Right lobe of liver (tissue), 6 donors: Measurements from ENCODE around the gene MTRFR. TPM values are rescaled to one million over a fixed set of nuclear protein-coding genes. Genes with fewer than 3 reads are reported as not detected.

Source experiments
- ATAC-seq, 4 donors: fragments of 200-7000 bp; cut with Tn5 transposase; one replicate each; pipeline ENCODE4 v1.9.1; 2020; ENCODE audit warnings: mild to moderate bottlenecking in 4 of 4, moderate library complexity in 4 of 4
- DNase-seq, 3 donors: peaks; one replicate each; pipeline ENCODE4 v3.0.0-alpha.2; 2020
- H3K27ac ChIP-seq, 3 donors: fragments of 200-600 bp; one replicate each; pipeline ENCODE4 v1.8.0; 2022
- H3K27me3 ChIP-seq, 2 donors: fragments of 200-600 bp; one replicate each; pipeline ENCODE4 v1.8.0; 2022
- H3K36me3 ChIP-seq, 4 donors: fragments of 200-600 bp; sonication (generic) in 1 of 4; one replicate each; pipeline versions ENCODE4 v1.5.1 to v1.8.0; 2017 to 2022; ENCODE audit warnings: control low read depth in 1 of 4
- H3K4me1 ChIP-seq, 4 donors: fragments of 200-600 bp; sonication (generic) in 1 of 4; one replicate each; pipeline versions ENCODE4 v1.5.1 to v1.8.0; 2017 to 2022; ENCODE audit warnings: control low read depth in 1 of 4
- H3K4me3 ChIP-seq, 3 donors: fragments of 200-600 bp; one replicate each; pipeline ENCODE4 v1.8.0; 2022
- H3K9me3 ChIP-seq, 4 donors: fragments of 200-600 bp; sonication (generic) in 1 of 4; one replicate each; pipeline versions ENCODE4 v1.5.1 to v1.8.0; 2017 to 2022; ENCODE audit warnings: control low read depth in 1 of 4
- CTCF ChIP-seq, 4 donors: fragments of 200-600 bp in 3 of 4; fragments of 450-650 bp in 1 of 4; IDR thresholded peaks; one replicate each; pipeline versions ENCODE4 v1.5.1 to v1.8.0; 2016 to 2022; ENCODE audit warnings: antibody characterized with exemption in 4 of 4, mild to moderate bottlenecking in 2 of 4
- POLR2A ChIP-seq: fragments of 450-650 bp; IDR thresholded peaks from one replicate; pipeline ENCODE4 v1.6.1; 2017; ENCODE audit warnings: antibody characterized with exemption, mild to moderate bottlenecking
- WGBS: methylation state at CpG from one replicate; pipeline ENCODE4 v1.1.6; 2018; ENCODE audit warnings: low coverage, low lambda C conversion rate; ENCODE audit not compliant: insufficient coverage; ENCODE audit errors: missing lambda C conversion rate; 5-methylcytosine and 5-hydroxymethylcytosine counted together
- intact Hi-C, 2 donors: fragments of 100-400 bp; cut with DNase I; formaldehyde crosslinking; loops; one replicate each; pipeline versions ENCODE4 v1.11.2 to v1.14.1; 2022
- total RNA-seq, 6 experiments: library from RNA; depleted of rRNA in 2 of 6; stranded (reverse); fragments of >200 nt in 2 of 6; fragmentation: NEBNext Ultra II Directional in 3 of 6; extraction: Animal tissue kit (Norgen Biotek cat#: 25700) in 3 of 6; gene quantifications; one replicate each; pipeline versions ENCODE4 v1.1.0 to v1.2.4, GENCODE V29; 2016 to 2023
- donor health status: DM: no; HTN: yes; CAD: no.
- donor health status: DM: no; HTN: no; CAD: no.
- donor health status: DM: no; HTN: no; CAD: no.
- donor health status: DM: no; HTN: yes; CAD: no.
- donor health status: DM: no; HTN: yes; CAD: no.

The MTRFR gene
- total RNA-seq, 6 experiments from 2014 or later: 6.5 to 8.6 (median 7.4) TPM

GRCh38 chr12:123282111-123282510 lies 48.9 kb downstream of the MTRFR start:
- 95% methylated on average over 7 of the region's 10 CpGs for WGBS

GRCh38 chr12:123283461-123283860 lies 50.2 kb downstream of the MTRFR start:
- TF ChIP-seq CTCF (IDR thresholded peaks at IDR 0.05) (no peak), POLR2A (no peak)
- H3K4me1 ChIP-seq: no peaks in the 10 kb centered on the region
- no peak overlapping the region for H3K27ac ChIP-seq
- no peaks in the 10 kb centered on the region for H3K27me3 ChIP-seq
- ATAC-seq (no peak), DNase-seq (no peak)
- WGBS: 96% methylated on average over 3 of the region's 8 CpGs
- no peaks in the 10 kb centered on the region for H3K36me3 ChIP-seq
- H3K9me3 ChIP-seq: no peaks in the 10 kb centered on the region
- H3K4me3 ChIP-seq: no peak overlapping the region
- intact Hi-C loops: no loop called here

More at GRCh38 chr12:123282111-123282510, 48.9 kb downstream of the MTRFR start:
- Histone ChIP-seq H3K27ac (no peak overlapping the region), H3K4me3 (no peak overlapping the region), H3K36me3 (no peaks in the 10 kb centered on the region), H3K4me1 (no peaks in the 10 kb centered on the region), H3K27me3 (no peaks in the 10 kb centered on the region), H3K9me3 (no peaks in the 10 kb centered on the region)
- TF ChIP-seq POLR2A (no peak), CTCF (IDR thresholded peaks at IDR 0.05) (no peak)
- intact Hi-C loops: no loop called here
- ATAC-seq: no peak
- DNase-seq: no peak

GRCh38 chr12:123284669-123285068 lies 51.4 kb downstream of the MTRFR start:
- DNase-seq: no peak
- Histone ChIP-seq H3K9me3 (no peaks in the 10 kb centered on the region), H3K4me1 (no peaks in the 10 kb centered on the region), H3K27ac (no peak overlapping the region), H3K36me3 (peaks cover 0 to 8% (median under 1%) of the 10 kb centered on the region in 4 donors), H3K4me3 (no peak overlapping the region), H3K27me3 (no peaks in the 10 kb centered on the region)
- intact Hi-C loops: no loop called here
- 96% methylated on average over 4 of the region's 4 CpGs for WGBS
- ATAC-seq: no peak
- TF ChIP-seq CTCF (IDR thresholded peaks at IDR 0.05) (no peak), POLR2A (no peak)

GRCh38 chr12:123286652-123287373 lies 53.6 kb downstream of the MTRFR start:
- H3K36me3 ChIP-seq: peaks cover 0 to 13% (median 5%) of the 10 kb centered on the region in 4 donors
- no peak overlapping the region for H3K27ac ChIP-seq
- no peak for TF ChIP-seq POLR2A
- DNase-seq (no peak), ATAC-seq (peak in 1 of 4 donors; percentile 10)
- H3K9me3 ChIP-seq: no peaks in the 10 kb centered on the region
- no peak overlapping the region for H3K4me3 ChIP-seq
- no peaks in the 10 kb centered on the region for H3K27me3 ChIP-seq
- no peaks in the 10 kb centered on the region for H3K4me1 ChIP-seq
- intact Hi-C loops: no loop called here
- WGBS: 80% methylated on average over 9 of the region's 9 CpGs

GRCh38 chr12:123288751-123289346 lies 55.6 kb downstream of the MTRFR start:
- intact Hi-C loops: no loop called here
- H3K36me3 ChIP-seq: peaks cover 0 to 16% (median 7%) of the 10 kb centered on the region in 4 donors
- WGBS: 94% methylated on average over 20 of the region's 20 CpGs
- H3K27me3 ChIP-seq: no peaks in the 10 kb centered on the region
- TF ChIP-seq CTCF (IDR thresholded peaks at IDR 0.05) (no peak), POLR2A (no peak)
- peaks cover 0 to 15% (median 6%) of the 10 kb centered on the region in 4 donors for H3K4me1 ChIP-seq
- no peak overlapping the region for H3K27ac ChIP-seq
- ATAC-seq (no peak), DNase-seq (no peak)
- H3K4me3 ChIP-seq: no peak overlapping the region
- H3K9me3 ChIP-seq: no peaks in the 10 kb centered on the region
